ACC112 (cell line): ENCODE results near the gene ADAMTS16.

ENCODE experiments used
- H2AFZ ChIP-seq: fragments of 200-600 bp; sonication (generic); one replicate; pipeline ENCODE4 v1.6.0; 2017; ENCODE audit warnings: antibody characterized with exemption, low read length; ENCODE audit not compliant: unreplicated experiment
- H3K27ac ChIP-seq: fragments of 200-600 bp; sonication (generic); 2 replicates; pipeline ENCODE4 v1.5.1; 2014; ENCODE audit warnings: low read depth, mild to moderate bottlenecking, antibody characterized with exemption, low read length, moderate library complexity
- H3K27me3 ChIP-seq: fragments of 200-600 bp; sonication (generic); 2 replicates; pipeline ENCODE4 v1.6.1; 2014; ENCODE audit warnings: mild to moderate bottlenecking, antibody characterized with exemption, low read length, moderate library complexity, mixed read lengths; ENCODE audit not compliant: insufficient read depth
- H3K36me3 ChIP-seq: fragments of 200-600 bp; sonication (generic); 2 replicates; pipeline ENCODE4 v1.6.1; 2016; ENCODE audit warnings: mild to moderate bottlenecking, antibody characterized with exemption, low read length, moderate library complexity, mixed read lengths; ENCODE audit not compliant: insufficient read depth
- H3K4me1 ChIP-seq: fragments of 200-600 bp; sonication (generic); one replicate; pipeline ENCODE4 v1.6.1; 2016; ENCODE audit warnings: low read length, mixed read lengths; ENCODE audit not compliant: insufficient read depth, unreplicated experiment, control insufficient read depth
- H3K4me3 ChIP-seq: fragments of 200-600 bp; sonication (generic); 2 replicates; pipeline ENCODE4 v1.5.1; 2014; ENCODE audit warnings: mild to moderate bottlenecking, low read depth, low read length
- H3K79me2 ChIP-seq: fragments of 200-600 bp; sonication (generic); one replicate; pipeline ENCODE4 v1.6.0; 2016; ENCODE audit warnings: low read length; ENCODE audit not compliant: control insufficient read depth, unreplicated experiment, insufficient read depth

ADAMTS16 gene

DNA sequence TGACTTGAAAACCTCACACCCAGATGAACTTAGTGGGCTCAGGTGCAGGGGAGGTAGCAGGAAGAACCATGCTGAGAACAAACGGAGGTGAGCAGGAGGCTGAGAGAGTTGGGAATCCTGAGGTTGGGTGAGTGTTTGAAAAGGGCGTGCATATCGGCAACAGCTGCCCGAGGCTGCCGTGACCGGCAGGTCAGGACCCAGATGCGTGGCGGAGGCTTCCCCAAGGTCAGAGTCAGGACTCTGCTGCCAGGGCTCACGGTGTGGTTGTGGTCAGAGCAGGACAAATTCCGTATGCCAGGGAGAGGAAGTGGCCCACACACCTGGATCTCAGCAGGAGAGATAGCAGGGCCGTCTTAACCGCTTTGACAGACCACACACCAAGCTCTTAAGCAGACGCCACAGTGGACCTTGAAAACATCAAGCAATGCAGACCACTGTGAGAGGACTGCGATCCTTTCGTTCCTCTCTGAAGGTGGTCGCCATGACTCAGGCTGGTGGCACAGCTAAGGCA, 43.1 kb downstream of the ADAMTS16 start:
- Histone ChIP-seq H3K79me2 (no peaks in the 10 kb centered on the region), H3K4me3 (no peak overlapping the region), H3K4me1 (no peaks in the 10 kb centered on the region), H3K27ac (no peak overlapping the region), H2AFZ (no peak overlapping the region), H3K27me3 (no peaks in the 10 kb centered on the region), H3K36me3 (no peaks in the 10 kb centered on the region)

DNA sequence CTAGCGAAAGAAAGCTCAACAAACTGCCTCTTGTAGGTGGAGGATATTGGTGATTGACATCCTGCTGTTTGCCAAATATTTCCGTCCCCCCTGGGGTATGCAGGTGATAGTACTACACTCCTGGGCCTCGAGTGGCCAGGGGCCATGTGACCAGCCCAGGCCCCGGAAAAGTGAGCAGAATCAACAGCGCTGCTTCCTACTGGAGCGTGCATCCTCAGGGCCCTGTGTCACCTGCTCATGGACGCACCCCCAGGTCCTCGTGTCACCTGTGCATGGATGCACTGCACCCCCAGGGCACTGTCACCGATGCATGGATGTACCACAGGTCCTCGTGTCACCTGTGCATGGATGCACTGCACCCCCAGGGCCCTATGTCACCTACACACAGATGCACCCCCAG, 43.8 kb downstream of the ADAMTS16 start:
- no peaks in the 10 kb centered on the region for H3K79me2 ChIP-seq
- no peaks in the 10 kb centered on the region for H3K36me3 ChIP-seq
- H3K27me3 ChIP-seq = no peaks in the 10 kb centered on the region
- no peak overlapping the region for H3K27ac ChIP-seq
- no peak overlapping the region for H3K4me3 ChIP-seq
- H3K4me1 ChIP-seq = no peaks in the 10 kb centered on the region
- H2AFZ ChIP-seq = no peak overlapping the region

DNA sequence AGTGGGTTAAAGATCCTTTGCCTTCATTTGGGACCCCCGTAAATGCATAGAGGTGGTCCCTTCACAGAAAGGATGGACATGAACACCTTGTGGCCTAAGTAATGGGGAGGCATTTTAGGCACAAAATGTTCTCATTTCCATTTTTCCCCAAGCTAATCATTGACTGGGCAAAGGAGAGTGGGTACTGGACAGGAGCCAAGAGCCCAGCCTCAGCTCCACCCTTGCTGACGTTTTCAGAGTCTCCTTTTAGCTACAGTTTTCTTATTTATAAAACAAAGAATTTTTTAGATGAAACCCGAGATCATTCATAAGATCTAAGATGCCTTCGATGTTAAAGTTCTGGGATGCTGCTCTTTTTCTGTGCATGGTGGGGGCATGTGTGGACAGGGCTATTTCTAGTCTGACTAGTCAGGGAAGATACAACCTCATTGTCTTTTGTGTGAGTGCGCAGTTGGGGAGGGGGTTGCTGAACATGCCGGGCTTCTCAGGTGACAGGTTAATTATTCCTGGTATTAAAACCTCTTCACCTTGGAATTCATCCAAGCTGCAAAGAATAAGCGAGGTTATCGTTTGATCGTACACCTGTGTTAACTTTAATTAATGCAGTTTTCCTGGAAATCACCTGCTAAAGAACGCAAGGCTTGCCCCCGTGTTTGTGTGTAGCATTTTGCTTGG, 48.4 kb downstream of the ADAMTS16 start:
- Histone ChIP-seq H3K79me2 (no peaks in the 10 kb centered on the region), H3K27me3 (no peaks in the 10 kb centered on the region), H2AFZ (no peak overlapping the region), H3K4me3 (no peak overlapping the region), H3K27ac (no peak overlapping the region), H3K4me1 (no peaks in the 10 kb centered on the region), H3K36me3 (no peaks in the 10 kb centered on the region)

DNA sequence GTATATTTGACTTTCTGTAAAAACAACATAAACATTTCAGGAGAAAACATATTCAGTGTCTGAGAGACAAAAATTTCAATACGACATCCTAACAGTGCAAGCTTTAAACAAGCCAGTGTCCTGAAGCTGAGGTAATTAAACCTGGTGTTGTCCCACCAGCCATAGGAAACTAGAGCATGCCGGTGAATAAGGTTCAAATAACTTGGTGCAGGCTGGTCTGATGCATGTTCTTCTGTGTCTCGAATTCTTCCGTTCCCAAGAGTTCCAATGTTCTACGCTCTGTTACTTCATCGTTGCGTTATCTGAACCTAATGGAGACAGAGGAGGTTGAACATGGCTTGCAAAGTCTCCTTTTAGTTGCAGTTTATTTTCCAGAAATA, 48.9 kb downstream of the ADAMTS16 start:
- no peaks in the 10 kb centered on the region for H3K4me1 ChIP-seq
- no peaks in the 10 kb centered on the region for H3K27me3 ChIP-seq
- no peaks in the 10 kb centered on the region for H3K79me2 ChIP-seq
- no peak overlapping the region for H3K4me3 ChIP-seq
- H3K36me3 ChIP-seq = no peaks in the 10 kb centered on the region
- no peak overlapping the region for H3K27ac ChIP-seq
- H2AFZ ChIP-seq = no peak overlapping the region

DNA sequence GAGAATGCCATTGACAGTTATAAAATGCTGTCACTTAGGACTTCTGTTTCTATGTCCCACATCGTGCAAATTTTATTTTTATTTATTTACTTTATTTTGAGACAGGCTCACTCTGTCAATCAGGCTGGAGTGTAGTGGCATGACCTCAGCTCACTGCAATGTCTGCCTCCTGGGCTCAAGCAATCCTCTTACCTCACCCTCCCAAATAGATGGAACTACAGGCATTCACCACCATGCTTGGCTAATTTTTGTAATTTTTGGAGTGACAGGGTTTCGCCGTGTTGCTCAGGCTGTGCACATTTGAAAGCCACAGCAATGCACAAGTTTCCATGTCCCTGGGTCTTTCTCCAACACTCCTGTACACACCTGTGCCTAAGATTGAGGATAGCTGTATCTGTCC, 51.8 kb downstream of the ADAMTS16 start:
- no peaks in the 10 kb centered on the region for H3K79me2 ChIP-seq
- no peaks in the 10 kb centered on the region for H3K27me3 ChIP-seq
- no peak overlapping the region for H2AFZ ChIP-seq
- no peaks in the 10 kb centered on the region for H3K4me1 ChIP-seq
- H3K36me3 ChIP-seq = no peaks in the 10 kb centered on the region
- no peak overlapping the region for H3K27ac ChIP-seq
- H3K4me3 ChIP-seq = no peak overlapping the region

DNA sequence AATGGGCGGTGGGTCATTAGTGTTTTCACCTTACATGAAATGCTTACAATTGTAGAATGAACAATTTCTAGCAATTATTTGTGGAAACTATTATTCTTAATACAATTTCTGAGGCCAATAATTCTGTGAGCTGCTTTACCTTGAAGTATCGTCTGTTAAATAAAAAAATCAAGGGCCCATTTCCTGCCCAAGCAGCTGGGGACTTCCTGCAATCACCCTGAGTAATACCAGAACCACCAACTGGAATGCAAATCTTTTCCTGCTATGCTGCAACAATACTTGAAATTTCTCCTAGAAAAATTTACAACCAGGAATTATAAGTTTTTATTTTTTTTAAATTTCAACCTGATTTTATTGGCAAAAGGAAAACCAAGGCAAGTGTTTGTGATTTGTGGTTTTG, 52.6 kb downstream of the ADAMTS16 start:
- Histone ChIP-seq H3K79me2 (no peaks in the 10 kb centered on the region), H3K4me3 (no peak overlapping the region), H3K36me3 (no peaks in the 10 kb centered on the region), H3K27ac (no peak overlapping the region), H3K4me1 (no peaks in the 10 kb centered on the region), H2AFZ (no peak overlapping the region), H3K27me3 (no peaks in the 10 kb centered on the region)

DNA sequence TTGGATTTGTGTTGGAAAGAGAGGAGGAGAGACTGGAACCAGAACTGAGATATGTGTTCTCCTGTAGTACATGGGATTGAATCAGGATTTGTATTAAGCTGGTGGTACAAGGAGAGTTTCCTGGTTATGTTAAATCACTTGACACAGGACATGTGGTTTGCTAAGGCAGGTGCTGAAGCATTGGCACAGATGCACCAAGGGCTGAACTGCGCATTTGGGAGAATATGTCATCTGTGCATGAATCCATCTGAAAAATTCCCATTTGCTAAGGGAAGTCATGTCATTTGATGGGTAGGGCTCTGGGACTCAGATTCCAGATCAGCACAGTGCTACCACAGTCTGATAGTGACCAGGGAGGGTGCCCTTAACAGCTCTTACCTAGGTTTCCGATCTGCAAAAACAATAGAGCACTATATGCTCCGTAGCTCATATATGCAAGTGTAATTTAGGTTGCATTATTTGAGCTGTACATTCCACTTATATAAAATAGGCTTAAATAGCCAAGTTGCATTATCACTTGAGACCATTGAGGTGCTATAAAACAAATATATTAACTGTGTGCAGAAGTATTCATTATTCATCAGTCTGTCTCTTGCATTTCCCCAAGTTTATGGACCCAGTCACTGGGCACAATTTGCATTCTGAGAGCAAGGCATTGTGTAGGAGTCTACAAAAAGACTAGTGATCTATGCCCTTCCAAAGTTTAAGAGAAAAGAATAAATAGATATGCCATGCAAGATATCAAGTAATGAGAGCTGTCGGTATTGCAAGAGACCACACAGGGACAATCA, 55.2 kb downstream of the ADAMTS16 start:
- Histone ChIP-seq H3K4me1 (no peaks in the 10 kb centered on the region), H2AFZ (no peak overlapping the region), H3K36me3 (no peaks in the 10 kb centered on the region), H3K27ac (no peak overlapping the region), H3K27me3 (no peaks in the 10 kb centered on the region), H3K79me2 (no peaks in the 10 kb centered on the region), H3K4me3 (no peak overlapping the region)

DNA sequence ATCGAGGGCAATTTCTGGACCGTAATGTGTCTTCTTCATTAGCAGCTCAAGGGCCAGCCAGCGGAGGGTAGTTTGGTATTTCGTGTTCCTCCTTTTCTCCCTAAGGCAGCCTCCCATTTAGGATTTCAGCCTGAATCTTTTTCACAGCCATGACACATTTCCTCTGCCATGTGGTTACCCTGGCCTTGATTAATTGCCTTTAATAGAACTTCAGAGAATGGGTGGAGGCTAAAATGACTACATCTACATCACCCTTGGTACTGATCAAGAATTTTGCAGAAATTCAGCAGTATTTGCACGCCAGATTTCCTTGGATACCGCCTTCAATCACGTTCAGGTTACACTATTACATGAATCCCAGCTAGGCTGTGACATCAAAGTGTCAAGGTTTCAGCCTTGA, 58.0 kb downstream of the ADAMTS16 start:
- Histone ChIP-seq H3K36me3 (no peaks in the 10 kb centered on the region), H3K27me3 (no peaks in the 10 kb centered on the region), H3K27ac (no peak overlapping the region), H2AFZ (no peak overlapping the region), H3K79me2 (no peaks in the 10 kb centered on the region), H3K4me3 (no peak overlapping the region), H3K4me1 (no peaks in the 10 kb centered on the region)

DNA sequence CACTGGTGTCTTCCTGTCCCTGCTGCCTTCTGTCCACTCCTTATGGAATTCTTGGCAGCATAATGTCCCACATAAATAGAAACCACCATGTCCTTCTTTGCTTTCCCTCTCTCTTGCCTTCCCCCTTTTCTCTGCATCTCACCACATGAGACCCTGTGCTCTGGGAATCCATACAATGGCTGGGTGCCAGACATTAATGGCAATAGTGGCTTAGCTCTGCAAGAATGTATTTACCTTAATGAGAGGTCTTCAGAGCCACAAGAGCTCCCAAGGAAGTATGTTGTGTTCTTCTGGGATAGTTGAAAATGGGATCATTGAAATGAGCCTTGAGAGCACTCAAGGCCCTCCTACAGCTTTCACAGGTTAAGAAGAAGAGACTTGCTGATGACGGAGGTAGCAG, 58.7 kb downstream of the ADAMTS16 start:
- Histone ChIP-seq H2AFZ (no peak overlapping the region), H3K27ac (no peak overlapping the region), H3K4me1 (no peaks in the 10 kb centered on the region), H3K36me3 (no peaks in the 10 kb centered on the region), H3K27me3 (no peaks in the 10 kb centered on the region), H3K79me2 (no peaks in the 10 kb centered on the region), H3K4me3 (no peak overlapping the region)

DNA sequence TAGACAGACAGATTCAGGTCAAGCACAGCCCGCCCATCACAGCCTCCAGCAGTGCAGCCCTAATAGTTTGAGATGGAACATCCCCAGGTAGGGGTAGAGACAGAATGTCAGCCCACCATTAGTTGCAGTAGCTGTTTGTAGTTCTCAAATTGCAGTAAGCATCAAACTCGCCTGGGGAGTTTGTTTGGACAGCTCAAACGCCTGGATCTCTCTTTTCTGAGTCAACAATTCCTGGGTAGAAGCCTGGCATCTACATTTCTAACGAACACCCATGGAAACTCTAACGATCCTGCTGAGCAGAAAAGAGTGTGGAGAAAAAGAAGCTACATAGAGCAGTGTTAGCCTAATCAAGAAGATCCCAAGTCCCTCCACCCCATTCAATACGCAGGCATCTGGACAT, 59.4 kb downstream of the ADAMTS16 start:
- Histone ChIP-seq H3K27me3 (no peaks in the 10 kb centered on the region), H3K4me1 (no peaks in the 10 kb centered on the region), H3K36me3 (no peaks in the 10 kb centered on the region), H2AFZ (no peak overlapping the region), H3K4me3 (no peak overlapping the region), H3K27ac (no peak overlapping the region), H3K79me2 (no peaks in the 10 kb centered on the region)

DNA sequence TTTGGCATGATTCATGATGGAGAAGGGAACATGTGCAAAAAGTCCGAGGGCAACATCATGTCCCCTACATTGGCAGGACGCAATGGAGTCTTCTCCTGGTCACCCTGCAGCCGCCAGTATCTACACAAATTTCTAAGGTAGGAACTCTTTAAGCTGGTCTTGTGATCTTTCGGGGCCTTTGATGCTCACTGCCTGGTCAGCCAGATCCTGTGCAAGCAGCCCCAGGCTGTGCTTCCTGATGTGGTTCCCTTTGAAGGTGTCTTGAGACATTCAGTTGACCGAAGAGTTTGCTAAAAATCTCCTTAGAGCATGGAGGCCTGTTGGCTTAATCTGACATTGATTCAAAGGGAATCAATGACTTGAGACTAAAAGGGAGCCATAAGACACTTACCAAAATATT, 60.0 kb downstream of the ADAMTS16 start:
- Histone ChIP-seq H3K27me3 (no peaks in the 10 kb centered on the region), H3K4me3 (no peak overlapping the region), H3K27ac (no peak overlapping the region), H3K4me1 (no peaks in the 10 kb centered on the region), H2AFZ (no peak overlapping the region), H3K36me3 (no peaks in the 10 kb centered on the region), H3K79me2 (no peaks in the 10 kb centered on the region)
